ENCODE measurements around the gene FRMD6.

DNA sequence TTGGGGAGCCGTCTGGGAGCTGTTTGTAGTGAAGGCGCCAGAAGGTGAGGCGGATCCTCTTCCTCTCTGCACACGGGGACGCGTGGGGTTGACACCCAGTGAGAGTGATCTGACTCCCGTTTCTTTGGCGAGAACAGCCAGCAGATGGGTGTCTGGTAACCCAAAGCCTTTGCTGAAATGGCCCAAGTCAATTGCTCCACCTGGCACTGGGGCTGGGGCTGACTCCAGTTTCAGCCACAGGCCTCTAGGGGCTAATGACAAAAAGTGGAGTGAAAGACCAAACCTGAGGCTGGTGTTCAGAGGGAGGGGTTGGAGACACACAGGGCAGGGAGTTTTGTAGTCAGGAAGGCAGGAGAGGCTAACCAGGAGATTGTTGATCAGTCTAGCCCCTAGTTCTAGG is 87.0 kb downstream of the FRMD6 start:
- TF ChIP-seq CTCF (IDR thresholded peaks at IDR 0.05) = no peak
- TF ChIP-seq POLR2AphosphoS5 (IDR thresholded peaks at IDR 0.05; ENCODE audit: low read depth, low read length) = no peak
- no peak for TF ChIP-seq REST (IDR thresholded peaks at IDR 0.05; ENCODE audit: insufficient read depth in 1 of 2, low read depth in 2 of 2, low read length in 1 of 2)
- TF ChIP-seq SIN3A (IDR thresholded peaks at IDR 0.05; ENCODE audit: borderline replicate concordance, insufficient read depth, low read depth, low read length) = no peak

All from Panc1 (cell line).